HG02642 (cell line): ENCODE data around the gene CBLIF.
A peak's percentile ranks its signal among the peaks of the same experiment; 100 is the strongest.
"Not testable (repeated sequence)": the region's sequence is repeated elsewhere in the genome, so short reads cannot be mapped to it uniquely, and the experiment has no call there.

Source experiments
- ATAC-seq: cut with Tn5 transposase; IDR thresholded peaks from one replicate; pipeline ENCODE4 v1.9.1; 2021; ENCODE audit warnings: mild to moderate bottlenecking; ENCODE audit not compliant: unreplicated experiment, poor library complexity

The CBLIF gene

DNA sequence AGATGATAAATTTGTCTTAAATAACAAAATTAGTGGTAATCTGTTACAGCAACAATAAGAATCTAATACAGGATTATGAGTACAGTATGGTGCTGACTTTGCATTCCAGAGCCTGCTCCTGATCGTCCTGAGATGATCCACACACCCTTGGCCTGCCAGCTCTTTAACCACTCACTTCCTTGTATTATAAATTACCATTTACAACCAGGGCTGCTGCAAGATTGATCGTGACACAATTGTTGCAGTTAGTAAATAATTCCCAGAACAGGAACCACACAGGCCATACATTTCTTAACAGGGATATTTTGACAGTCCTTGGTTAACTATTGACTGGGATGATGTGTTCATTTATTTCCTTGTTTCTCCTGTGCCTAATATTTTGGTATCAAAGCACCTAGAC lies 3.8 kb upstream of the CBLIF start:
- no peak for ATAC-seq

DNA sequence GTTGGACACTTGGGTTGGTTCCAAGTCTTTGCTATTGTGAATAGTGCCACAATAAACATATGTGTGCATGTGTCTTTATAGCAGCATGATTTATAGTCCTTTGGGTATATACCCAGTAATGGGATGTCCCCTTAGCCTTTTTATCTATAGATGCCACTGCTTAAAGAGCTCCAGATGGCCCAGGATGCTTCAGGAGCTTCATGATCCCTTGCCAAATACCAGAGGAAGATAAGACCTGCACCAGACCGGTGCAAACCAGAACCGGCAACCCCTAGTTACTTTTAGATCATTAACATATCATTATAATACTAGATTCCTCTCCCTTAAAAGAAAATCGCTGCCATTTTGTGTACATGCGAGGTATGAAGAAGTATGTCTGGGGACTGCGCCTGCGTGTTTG lies 3.1 kb upstream of the CBLIF start:
- not testable (repeated sequence) for ATAC-seq

DNA sequence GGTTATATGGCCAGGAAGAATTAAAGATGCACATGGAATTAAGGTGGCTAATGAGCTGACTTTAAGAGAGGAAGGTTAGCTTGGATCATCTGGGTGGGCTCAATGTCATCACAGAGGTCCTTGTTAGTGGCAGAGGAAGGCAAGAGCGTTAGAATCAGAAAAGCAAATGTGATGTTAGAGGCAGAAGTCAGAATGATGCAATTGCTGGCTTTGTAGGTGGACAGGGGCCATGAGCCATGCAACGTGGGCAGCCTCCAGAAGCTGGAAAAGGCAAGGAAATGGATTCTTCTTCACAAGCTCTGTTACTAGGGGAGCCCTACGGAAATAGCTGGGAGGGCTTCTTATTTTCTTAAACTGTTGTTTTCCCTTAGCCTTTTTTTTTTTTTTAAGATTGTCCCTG lies 2.3 kb upstream of the CBLIF start:
- ATAC-seq: no peak

DNA sequence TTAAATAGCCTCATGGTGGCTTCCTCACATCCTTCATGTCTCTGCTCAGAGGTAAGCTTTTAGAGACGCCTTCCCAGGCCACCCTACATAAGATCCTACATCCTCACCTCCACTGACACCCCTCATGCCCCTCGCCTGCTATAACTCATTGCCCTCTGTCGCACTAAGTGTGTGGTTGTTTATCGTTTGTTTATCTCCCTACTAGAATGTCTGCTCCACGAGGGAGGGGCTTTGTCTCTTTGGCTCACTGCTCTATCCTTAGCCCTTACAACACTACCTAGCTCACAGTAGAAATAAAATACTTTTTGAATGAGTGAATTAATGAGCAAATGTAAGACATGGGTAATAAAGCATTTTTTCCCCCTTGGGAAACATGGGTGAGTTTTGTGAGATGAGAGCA lies 1.3 kb upstream of the CBLIF start:
- no peak for ATAC-seq

DNA sequence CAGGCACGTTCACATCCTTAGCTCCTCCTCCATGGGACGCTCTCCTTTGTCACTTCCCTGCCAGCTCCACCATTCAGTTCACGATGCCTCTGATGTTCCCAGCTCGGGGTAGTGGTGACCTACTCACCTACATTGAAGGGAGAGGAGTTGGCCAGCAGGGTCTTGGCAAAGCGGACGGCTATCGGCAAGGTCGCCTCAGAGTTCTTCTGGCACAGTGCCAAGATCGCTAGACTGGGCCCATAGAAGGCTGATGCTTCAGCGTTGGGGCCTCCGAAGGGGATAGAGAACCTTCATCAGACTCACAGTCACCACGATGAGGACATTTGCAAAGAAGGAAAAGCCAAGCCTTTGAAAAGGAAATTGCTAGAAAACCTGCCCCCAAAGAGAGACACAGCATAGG lies 3.0 kb downstream of the CBLIF start:
- no peak for ATAC-seq

DNA sequence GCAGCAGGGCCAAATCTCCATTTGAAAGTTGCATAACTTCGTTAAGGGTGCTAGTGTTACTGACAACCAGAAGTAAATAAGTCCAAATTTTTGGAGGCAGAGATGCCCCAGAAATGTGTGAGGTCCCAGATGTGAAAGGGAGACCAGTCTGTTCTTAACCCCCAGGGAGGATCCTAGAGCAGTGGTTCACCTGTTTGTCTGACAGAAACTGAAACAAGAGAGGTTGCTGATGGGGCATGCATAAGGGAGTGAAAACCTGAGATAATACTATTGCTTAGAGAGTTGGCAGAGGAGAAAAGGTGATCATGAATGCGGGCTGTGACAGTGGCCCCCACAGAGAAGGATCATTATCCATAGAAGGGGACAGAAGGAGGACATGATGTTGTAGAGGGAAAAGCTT lies 3.8 kb downstream of the CBLIF start:
- no peak for ATAC-seq

DNA sequence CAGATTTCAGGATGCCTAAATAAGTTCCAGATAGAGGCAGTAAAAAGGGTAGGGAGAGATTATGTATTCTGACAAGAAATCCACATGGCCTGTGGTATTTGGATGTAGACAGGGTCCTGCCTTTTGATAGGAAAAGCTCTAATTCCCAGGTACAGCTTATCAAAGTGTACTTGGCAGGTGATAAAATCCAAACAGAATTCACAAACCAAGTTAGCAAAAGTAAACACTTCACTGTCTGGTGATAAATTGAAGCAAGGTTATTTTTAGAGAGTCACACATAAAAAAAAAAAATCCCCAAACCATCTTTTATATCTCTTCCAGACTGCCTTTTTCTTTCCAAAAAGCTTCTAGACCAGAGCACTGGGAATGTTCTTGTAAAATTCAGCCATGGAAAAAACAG lies 5.7 kb downstream of the CBLIF start:
- ATAC-seq: no peak

DNA sequence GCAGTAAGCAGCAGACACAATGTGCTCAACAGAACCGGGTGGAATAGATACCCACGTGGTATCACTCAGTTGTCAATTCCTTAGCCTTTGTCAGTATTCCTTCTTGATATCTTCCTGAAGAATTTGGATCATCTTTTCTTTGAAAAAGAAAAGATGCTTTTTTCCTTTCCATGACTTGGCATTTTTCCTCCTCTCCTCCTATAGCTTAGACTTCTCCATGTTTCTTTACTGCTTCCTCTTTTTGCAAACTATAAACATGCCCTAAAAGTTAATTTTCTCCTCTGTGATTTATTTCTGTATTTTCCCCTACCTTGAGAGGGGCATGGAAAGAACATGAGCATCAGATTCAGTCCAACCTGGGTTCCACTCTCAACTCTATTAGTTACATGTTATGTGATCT lies 11.7 kb downstream of the CBLIF start:
- ATAC-seq: no peak

DNA sequence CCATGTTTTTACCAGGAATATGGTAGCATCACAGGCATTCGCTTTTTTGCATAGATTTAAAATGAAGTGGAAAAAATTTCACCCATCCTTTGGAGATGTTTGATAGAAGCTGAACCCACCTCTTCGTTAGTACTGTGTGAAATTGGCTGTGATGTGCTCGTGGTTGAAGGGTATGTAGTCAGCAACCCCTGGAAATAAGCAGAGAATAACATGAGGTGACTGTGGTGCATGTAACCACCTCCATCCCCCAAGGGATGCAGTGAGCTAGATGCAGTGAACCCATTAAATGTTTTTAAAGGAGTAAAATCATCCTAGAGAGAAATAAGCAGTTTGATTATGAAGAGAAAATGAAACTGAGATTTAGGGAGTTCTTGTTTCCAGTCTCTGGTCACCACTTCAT lies 15.9 kb downstream of the CBLIF start:
- ATAC-seq: no peak

DNA sequence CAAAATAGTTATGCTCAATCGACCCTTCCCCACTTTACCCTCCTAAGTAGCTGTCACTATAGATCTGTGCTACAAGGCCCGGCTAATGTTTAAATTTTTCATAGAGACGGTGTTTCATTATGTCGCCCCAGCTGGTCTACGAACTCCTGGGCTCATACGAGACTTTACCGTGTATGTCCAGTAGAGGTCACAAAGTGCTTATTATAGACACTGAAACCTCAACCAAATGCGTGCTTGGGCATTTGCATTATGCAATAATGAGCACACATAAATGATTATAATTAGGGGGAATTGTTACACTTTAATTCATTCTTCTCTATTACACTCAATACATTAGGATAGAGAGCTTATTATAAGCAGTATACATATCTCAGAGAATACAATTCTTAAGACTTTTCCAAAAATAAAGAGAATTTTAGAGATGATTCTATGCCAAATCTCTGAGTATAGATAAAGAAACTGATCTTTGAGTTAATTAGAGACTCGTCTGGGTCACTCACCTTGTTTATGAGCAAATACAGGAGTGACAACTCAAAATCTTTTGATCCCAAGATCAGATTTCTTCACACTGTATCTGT lies 22.2 kb downstream of the CBLIF start:
- peak; percentile 91 for ATAC-seq

DNA sequence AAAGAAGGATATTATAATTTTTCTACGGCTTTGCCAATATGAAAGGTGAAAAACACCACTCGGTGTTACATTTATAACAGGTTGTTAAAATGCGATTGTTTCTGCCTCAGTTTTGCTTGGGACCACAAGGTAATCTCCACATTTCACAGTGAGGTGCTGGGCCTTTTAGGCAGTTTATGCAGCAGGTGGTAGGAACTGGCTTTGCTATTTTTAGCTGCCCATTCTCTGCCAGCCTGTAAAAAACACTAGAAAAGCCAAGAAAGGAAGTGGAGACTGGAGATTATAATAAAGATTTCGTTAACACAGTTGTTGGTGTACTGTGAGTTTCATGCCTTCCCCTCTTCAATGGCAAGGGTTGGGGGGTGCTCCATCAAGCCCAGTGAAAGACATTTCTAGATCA lies 26.7 kb downstream of the CBLIF start:
- no peak for ATAC-seq

DNA sequence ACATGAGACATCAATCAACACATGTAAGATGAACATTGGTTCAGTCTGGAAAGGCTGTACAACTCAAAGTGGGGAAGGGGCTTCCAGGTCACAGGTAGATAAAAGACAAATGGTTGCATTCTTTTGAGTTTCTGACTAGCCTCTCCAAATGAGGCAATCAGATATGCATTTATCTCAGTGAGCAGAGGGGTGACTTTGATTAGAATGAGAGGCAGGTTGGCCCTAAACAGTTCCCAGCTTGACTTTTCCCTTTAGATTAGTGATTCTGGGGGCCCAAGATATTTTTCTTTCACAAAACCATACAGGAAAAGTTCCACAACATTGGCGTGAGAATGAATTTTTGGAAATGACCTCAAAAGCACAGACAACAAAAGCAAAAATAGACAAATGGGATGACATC lies 28.9 kb downstream of the CBLIF start:
- not testable (repeated sequence) for ATAC-seq

DNA sequence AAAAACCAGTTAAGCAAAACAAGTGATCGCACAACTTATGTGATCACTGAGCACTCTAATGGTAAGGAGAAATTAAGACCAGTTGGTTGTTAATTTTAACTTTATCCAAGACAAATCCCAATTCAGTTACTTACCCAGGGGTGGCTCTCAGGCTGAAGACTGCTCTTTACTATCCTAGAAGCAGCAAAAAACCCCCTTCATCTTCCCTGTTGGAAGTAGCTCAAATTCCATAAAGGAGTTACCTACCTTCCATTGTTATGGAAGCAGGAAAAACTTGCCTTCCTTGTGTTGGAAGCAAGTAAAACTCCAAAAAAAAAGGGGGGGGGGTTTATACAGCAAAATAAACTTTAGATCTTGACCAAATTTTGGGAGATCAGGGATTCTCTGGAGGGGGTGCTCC lies 29.5 kb downstream of the CBLIF start:
- no peak for ATAC-seq

DNA sequence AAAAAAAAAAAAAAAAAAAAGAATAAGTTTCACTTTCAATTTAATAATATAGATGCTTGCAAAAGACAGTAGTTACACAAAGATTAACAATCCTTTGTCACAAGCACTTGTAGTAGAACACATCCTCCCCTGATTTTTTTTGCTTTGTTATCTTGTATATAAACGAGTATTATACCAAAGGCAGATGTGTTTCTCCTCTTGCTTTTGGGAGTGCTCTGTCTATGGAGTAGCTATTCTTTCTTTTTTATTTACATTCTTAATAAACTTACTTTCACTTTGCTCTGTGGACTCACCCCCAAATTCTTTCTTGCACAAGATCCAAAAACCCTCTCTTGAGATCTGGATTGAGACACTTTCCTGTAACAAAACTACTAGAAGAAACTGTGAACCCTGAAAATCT lies 31.3 kb downstream of the CBLIF start:
- ATAC-seq: no peak

DNA sequence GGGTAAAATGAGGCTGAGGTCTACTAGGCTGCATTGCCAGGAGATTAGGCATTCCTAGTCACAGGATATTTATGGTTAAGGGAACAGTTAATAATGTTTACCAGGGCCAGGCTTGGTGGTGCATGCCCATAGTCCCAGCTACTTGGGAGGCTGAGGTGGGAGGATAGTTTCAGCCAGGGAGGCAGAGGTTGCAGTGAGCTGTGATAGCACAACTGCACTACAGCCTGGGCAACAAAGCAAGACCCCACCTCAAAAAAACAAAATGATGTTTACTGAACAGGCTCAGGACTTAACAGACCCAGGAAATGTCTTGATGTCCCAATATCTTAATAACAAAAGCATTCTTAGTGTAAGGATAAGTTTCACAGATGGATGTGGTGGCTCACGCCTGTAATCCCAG lies 31.9 kb downstream of the CBLIF start:
- no peak for ATAC-seq

DNA sequence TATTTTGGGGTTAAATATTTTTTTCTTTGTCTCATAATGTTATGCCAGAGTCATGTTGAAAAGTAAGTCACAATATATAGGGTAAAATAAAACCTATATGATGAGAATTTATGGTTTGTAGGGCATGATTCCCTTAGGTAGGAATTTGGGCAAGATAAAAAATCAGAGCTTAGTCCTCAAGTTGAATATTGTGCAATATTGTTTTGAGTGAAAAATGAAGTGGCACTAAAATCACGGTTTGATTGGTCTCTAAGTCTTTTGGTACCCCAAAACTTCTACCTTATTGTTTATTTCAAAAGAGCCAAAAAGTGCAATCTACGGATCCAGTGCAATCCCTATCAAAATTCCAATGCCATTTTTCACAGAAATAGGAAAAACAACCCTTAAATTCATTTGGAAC lies 33.1 kb downstream of the CBLIF start:
- no peak for ATAC-seq

DNA sequence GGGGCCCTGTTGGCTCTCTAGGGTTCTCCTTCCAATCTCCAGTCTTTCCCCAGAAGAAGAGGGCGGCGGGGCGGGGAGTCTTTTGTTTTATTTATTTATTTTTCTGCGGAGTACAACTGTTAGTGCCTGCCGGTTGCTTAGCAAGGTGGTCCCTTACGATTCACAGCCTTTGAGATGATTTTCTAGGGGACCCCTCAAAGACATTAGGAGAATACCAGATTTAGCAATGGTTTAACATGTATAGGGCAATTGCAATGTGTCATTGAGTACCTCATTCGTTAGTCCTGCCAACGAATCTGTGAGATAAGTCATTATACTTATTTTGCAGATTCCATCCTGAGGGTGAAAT lies 34.4 kb downstream of the CBLIF start:
- ATAC-seq: no peak

DNA sequence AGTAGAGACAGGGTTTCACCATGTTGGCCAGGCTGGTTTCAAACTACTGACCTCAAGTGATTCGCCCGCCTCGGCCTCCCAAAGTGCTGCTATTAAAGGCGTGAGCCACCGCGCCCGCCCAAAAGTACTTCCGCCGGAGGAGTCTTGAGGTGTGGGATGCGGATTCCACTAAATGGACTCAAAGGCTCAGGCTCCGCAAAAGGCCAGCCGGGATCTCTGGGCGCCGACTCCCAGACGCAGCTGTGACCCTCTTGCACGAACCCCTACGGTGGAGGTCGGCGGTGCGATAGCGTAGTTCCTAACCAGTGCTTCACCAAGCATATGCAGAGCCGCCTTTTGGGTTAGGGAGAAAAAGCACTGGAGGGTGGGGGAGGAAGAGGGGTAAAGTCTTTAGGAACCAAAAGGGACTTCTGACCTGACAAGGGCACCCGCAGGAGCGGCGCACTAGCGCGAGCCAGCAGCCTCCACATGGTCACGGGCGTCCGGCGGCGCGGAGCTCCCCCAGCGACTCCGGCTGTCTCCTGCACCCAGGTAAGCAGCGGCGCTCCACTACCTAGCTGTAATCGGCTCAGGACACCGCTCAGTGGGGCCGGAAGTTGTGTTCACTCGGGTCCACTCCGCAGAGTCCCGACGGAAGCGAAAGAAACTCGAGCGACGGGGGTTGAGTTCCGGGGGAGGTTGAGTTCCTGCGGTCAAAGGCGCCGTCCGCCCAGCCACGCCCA lies 34.9 kb downstream of the CBLIF start, which contains the start of gene MRPL16:
TSS of gene MRPL16 (minus strand) at position 590 of the 722 bp plus-strand sequence. CDS start at position 470, 120 bp downstream.
- peak; percentile 99 for ATAC-seq

DNA sequence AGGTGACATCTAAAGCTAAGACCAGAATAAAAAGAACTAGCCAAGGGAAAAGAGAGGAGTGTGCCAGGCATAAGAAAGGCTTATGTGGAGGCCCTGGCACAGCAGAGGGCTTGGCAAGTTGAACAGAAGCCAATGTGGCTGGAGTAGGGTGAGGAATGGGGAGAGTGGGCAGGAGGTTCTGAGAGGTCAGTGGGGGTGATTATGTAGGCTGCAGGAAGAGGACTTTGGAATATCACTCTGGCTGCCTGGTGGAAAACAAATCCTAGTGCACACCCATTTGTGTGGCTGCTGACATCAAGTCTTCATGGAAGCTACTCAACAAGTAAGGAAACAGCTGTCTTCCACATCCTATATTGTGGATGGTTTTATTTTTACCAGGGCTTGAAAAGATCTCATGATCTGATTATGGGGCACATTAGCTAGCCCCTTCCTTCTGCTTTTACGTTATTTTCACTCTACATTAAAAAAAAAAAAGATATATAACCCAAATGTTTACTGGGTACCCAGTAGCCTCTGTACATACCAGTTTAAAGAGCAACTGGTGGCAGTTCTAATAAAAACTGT lies 38.2 kb downstream of the CBLIF start:
- ATAC-seq: no peak

DNA sequence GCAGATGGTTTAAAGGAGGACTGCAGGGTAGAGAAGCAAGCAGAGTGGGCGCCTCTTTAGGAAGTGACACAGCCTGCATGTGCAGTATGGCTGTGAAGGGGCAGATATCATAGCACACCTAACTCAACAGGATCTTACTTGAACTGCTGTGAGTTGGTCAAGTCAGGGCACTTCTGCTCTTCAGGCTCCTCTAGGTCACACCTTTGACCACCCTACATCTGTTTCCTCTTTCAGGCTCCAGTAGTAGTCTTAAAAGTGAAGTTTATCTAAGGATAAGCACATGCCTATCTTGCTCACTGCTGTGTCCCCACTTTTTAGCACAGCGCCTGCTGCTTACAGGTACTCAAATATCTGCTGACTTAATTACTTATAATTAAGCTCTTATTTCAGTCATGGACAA lies 41.2 kb downstream of the CBLIF start:
- no peak for ATAC-seq

DNA sequence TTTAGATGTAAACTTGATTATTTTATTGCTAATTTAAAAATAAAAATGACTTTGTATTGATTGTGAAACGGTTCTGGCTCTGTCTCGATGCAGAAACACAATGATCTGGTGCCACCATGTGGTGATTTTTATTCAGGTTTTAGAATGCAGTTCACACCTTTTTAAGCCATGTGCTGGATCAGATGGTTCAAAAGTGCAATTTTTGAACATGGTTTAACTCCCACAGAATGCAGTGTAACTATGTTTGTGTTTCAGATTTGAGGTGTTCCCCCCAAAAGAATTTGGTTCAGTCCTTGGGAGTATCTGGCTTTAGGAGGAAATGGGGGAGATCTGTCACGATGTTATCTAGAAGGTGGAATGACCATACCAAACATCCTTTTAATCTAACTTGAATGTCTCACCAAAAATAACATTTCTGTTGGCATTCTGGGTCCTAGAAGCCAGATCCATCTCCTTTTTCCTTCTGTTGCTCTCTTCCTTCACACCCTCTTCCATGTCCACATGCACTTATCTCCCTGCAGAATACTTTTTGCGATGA lies 42.6 kb downstream of the CBLIF start:
- no peak for ATAC-seq
